ENCODE results near the gene MOB3B.

MOB3B gene

GRCh38 chr9:27483576-27483975 lies 46.0 kb downstream of the MOB3B start:
- in situ Hi-C loops (cut with HindIII; ENCODE audit: low pct_ligation_motif_present, low sequenced_read_pairs), result no loop called here
- no peak for DNase-seq
- Histone ChIP-seq H3K27me3 (replicated peaks) (no peaks in the 10 kb centered on the region), H3K27ac (no peak overlapping the region), H3K36me3 (replicated peaks) (no peaks in the 10 kb centered on the region), H3K4me3 (ENCODE audit: low read depth, low read length) (no peak overlapping the region)
- TF ChIP-seq CTCF (IDR thresholded peaks at IDR 0.05; ENCODE audit: low read depth, low read length, missing control alignments), result no peak

- TF ChIP-seq CTCF (IDR thresholded peaks at IDR 0.05; ENCODE audit: low read depth, low read length, missing control alignments), result no peak
- no peak for DNase-seq
- H3K36me3 ChIP-seq (replicated peaks), result no peaks in the 10 kb centered on the region
- no peaks in the 10 kb centered on the region for H3K27me3 ChIP-seq (replicated peaks)
- H3K4me3 ChIP-seq (ENCODE audit: low read depth, low read length), result no peak overlapping the region
- H3K27ac ChIP-seq, result no peak overlapping the region
- in situ Hi-C loops (cut with HindIII; ENCODE audit: low pct_ligation_motif_present, low sequenced_read_pairs), result no loop called here
Observed at GRCh38 chr9:27482709-27483108, 46.9 kb downstream of the MOB3B start.

GRCh38 chr9:27478322-27478721 lies 51.3 kb downstream of the MOB3B start:
- Histone ChIP-seq H3K27me3 (replicated peaks) (no peaks in the 10 kb centered on the region), H3K4me3 (ENCODE audit: low read depth, low read length) (no peak overlapping the region), H3K36me3 (replicated peaks) (no peaks in the 10 kb centered on the region), H3K27ac (no peak overlapping the region)
- DNase-seq, result no peak
- in situ Hi-C loops (cut with HindIII; ENCODE audit: low pct_ligation_motif_present, low sequenced_read_pairs), result no loop called here
- TF ChIP-seq CTCF (IDR thresholded peaks at IDR 0.05; ENCODE audit: low read depth, low read length, missing control alignments), result no peak

GRCh38 chr9:27476870-27477515 lies 52.6 kb downstream of the MOB3B start:
- in situ Hi-C loops (cut with HindIII; ENCODE audit: low pct_ligation_motif_present, low sequenced_read_pairs), result no loop called here
- no peak overlapping the region for H3K4me3 ChIP-seq (ENCODE audit: low read depth, low read length)
- H3K27ac ChIP-seq, result no peak overlapping the region
- no peak for DNase-seq
- TF ChIP-seq CTCF (IDR thresholded peaks at IDR 0.05; ENCODE audit: low read depth, low read length, missing control alignments), result no peak
- no peaks in the 10 kb centered on the region for H3K36me3 ChIP-seq (replicated peaks)
- no peaks in the 10 kb centered on the region for H3K27me3 ChIP-seq (replicated peaks)

GRCh38 chr9:27475057-27475595 lies 54.5 kb downstream of the MOB3B start:
- H3K27me3 ChIP-seq (replicated peaks), result no peaks in the 10 kb centered on the region
- no peak for DNase-seq
- H3K27ac ChIP-seq, result no peak overlapping the region
- no peak for TF ChIP-seq CTCF (IDR thresholded peaks at IDR 0.05; ENCODE audit: low read depth, low read length, missing control alignments)
- no peak overlapping the region for H3K4me3 ChIP-seq (ENCODE audit: low read depth, low read length)
- in situ Hi-C loops (cut with HindIII; ENCODE audit: low pct_ligation_motif_present, low sequenced_read_pairs), result no loop called here
- no peaks in the 10 kb centered on the region for H3K36me3 ChIP-seq (replicated peaks)

- Histone ChIP-seq H3K27me3 (replicated peaks) (no peaks in the 10 kb centered on the region), H3K36me3 (replicated peaks) (no peaks in the 10 kb centered on the region), H3K4me3 (ENCODE audit: low read depth, low read length) (no peak overlapping the region), H3K27ac (no peak overlapping the region)
- TF ChIP-seq CTCF (IDR thresholded peaks at IDR 0.05; ENCODE audit: low read depth, low read length, missing control alignments), result no peak
- in situ Hi-C loops (cut with HindIII; ENCODE audit: low pct_ligation_motif_present, low sequenced_read_pairs), result no loop called here
- no peak for DNase-seq
Observed at GRCh38 chr9:27474305-27474704, 55.3 kb downstream of the MOB3B start.

Data from brain microvascular endothelial cell (primary cell).